Neural progenitor cell (in vitro differentiated cells): ENCODE measurements around the gene KRT6B. TPM values are rescaled to one million over a fixed set of nuclear protein-coding genes. Genes with fewer than 3 reads are reported as not detected.
"Not testable (repeated sequence)": the region's sequence is repeated elsewhere in the genome, so short reads cannot be mapped to it uniquely, and the experiment has no call there.

Source experiments
- DNase-seq: peaks from one replicate; pipeline ENCODE4 v3.0.0-alpha.2; 2016; ENCODE audit warnings: low spot score
- H2AFZ ChIP-seq: fragments of 200-600 bp; sonication (generic); replicated peaks from 2 replicates; pipeline ENCODE4 v1.6.1; 2016; ENCODE audit warnings: antibody characterized with exemption
- H3F3A ChIP-seq: fragments of 200-600 bp; sonication (generic); 2 replicates; pipeline ENCODE4 v1.6.1; 2016; ENCODE audit warnings: antibody characterized with exemption, low read depth
- H3K27ac ChIP-seq: fragments of 200-600 bp; sonication (generic); 2 replicates; pipeline ENCODE4 v1.5.1; 2016; ENCODE audit warnings: mild to moderate bottlenecking
- H3K27me3 ChIP-seq: fragments of 200-600 bp; sonication (generic); 2 replicates; pipeline ENCODE4 v1.6.1; 2016; ENCODE audit warnings: mild to moderate bottlenecking, moderate library complexity
- H3K36me3 ChIP-seq: fragments of 200-600 bp; sonication (generic); 2 replicates; pipeline ENCODE4 v1.5.1; 2016
- H3K4me1 ChIP-seq: fragments of 200-600 bp; sonication (generic); 2 replicates; pipeline ENCODE4 v1.6.1; 2016; ENCODE audit warnings: mixed run types
- H3K4me2 ChIP-seq: fragments of 200-600 bp; sonication (generic); 2 replicates; pipeline ENCODE4 v1.6.1; 2016
- H3K4me3 ChIP-seq: fragments of 200-600 bp; sonication (generic); 2 replicates; pipeline ENCODE4 v1.5.1; 2016
- H3K79me2 ChIP-seq: fragments of 200-600 bp; sonication (generic); 2 replicates; pipeline ENCODE4 v1.6.1; 2016; ENCODE audit warnings: low read depth
- H3K9ac ChIP-seq: fragments of 200-600 bp; sonication (generic); 2 replicates; pipeline ENCODE4 v1.6.1; 2016
- H3K9me3 ChIP-seq: fragments of 200-600 bp; sonication (generic); 2 replicates; pipeline ENCODE4 v1.5.1; 2016; ENCODE audit warnings: low read depth
- H4K20me1 ChIP-seq: fragments of 200-600 bp; sonication (generic); 2 replicates; pipeline ENCODE4 v1.6.1; 2016; ENCODE audit warnings: low read depth
- H3K27ac Mint-ChIP-seq: 3 replicates; pipeline ENCODE4 v1.8.0; 2021; ENCODE audit warnings: mixed read lengths
- H3K27me3 Mint-ChIP-seq: 2 replicates; pipeline ENCODE4 v1.8.0; 2022; ENCODE audit warnings: low read depth, mild to moderate bottlenecking, inconsistent platforms, moderate library complexity, mixed read lengths; ENCODE audit not compliant: insufficient read depth
- H3K36me3 Mint-ChIP-seq: 3 replicates; pipeline ENCODE4 v1.8.0; 2021; ENCODE audit warnings: mixed read lengths
- H3K4me1 Mint-ChIP-seq: 3 replicates; pipeline ENCODE4 v1.8.0; 2021; ENCODE audit warnings: mixed read lengths
- H3K4me3 Mint-ChIP-seq: 3 replicates; pipeline ENCODE4 v1.8.0; 2021; ENCODE audit warnings: mild to moderate bottlenecking, moderate library complexity, mixed read lengths
- H3K9me3 Mint-ChIP-seq: 3 replicates; pipeline ENCODE4 v1.8.0; 2020; ENCODE audit warnings: mixed read lengths
- CTCF ChIP-seq: fragments of 200-600 bp; sonication (generic); IDR thresholded peaks from 2 replicates; pipeline ENCODE4 v1.5.1; 2017; ENCODE audit warnings: antibody characterized with exemption, mild to moderate bottlenecking
- EZH2 ChIP-seq: fragments of 200-600 bp; sonication (generic); IDR thresholded peaks from 2 replicates; pipeline ENCODE4 v1.6.1; 2017; ENCODE audit warnings: antibody characterized with exemption, mild to moderate bottlenecking, moderate library complexity
- EZH2phosphoT487 ChIP-seq: fragments of 200-600 bp; sonication (generic); IDR thresholded peaks from 2 replicates; pipeline ENCODE4 v1.6.1; 2017; ENCODE audit warnings: antibody characterized with exemption
- total RNA-seq: library from RNA; depleted of rRNA; stranded (reverse); fragments of >200 nt; gene quantifications from 2 replicates; pipeline ENCODE4 v1.2.3, GENCODE V29; 2015; ENCODE audit warnings: low replicate concordance

The KRT6B gene
- total RNA-seq, 1 donor from 2014 or later = not detected

GRCh38 chr12:52488736-52489135, 36.8 kb upstream of the KRT6B start:
- no peaks in the 10 kb centered on the region for H3F3A ChIP-seq
- H3K9ac ChIP-seq = no peak overlapping the region
- no peaks in the 10 kb centered on the region for H3K4me1 ChIP-seq
- H3K27me3 ChIP-seq = peaks cover 4% of the 10 kb centered on the region
- Mint-ChIP-seq H3K36me3 (no peaks in the 10 kb centered on the region), H3K27ac (no peak overlapping the region), H3K4me3 (no peak overlapping the region), H3K9me3 (peaks cover 3% of the 10 kb centered on the region), H3K27me3 (no peaks in the 10 kb centered on the region), H3K4me1 (no peaks in the 10 kb centered on the region)
- DNase-seq = no peak
- TF ChIP-seq CTCF (no peak), EZH2 (no peak), EZH2phosphoT487 (no peak)
- H3K4me2 ChIP-seq = no peak overlapping the region
- peaks cover 4% of the 10 kb centered on the region for H3K36me3 ChIP-seq
- no peak overlapping the region for H2AFZ ChIP-seq
- no peaks in the 10 kb centered on the region for H4K20me1 ChIP-seq
- no peaks in the 10 kb centered on the region for H3K79me2 ChIP-seq
- no peak overlapping the region for H3K4me3 ChIP-seq
- no peak overlapping the region for H3K27ac ChIP-seq
- H3K9me3 ChIP-seq = no peaks in the 10 kb centered on the region

DNA sequence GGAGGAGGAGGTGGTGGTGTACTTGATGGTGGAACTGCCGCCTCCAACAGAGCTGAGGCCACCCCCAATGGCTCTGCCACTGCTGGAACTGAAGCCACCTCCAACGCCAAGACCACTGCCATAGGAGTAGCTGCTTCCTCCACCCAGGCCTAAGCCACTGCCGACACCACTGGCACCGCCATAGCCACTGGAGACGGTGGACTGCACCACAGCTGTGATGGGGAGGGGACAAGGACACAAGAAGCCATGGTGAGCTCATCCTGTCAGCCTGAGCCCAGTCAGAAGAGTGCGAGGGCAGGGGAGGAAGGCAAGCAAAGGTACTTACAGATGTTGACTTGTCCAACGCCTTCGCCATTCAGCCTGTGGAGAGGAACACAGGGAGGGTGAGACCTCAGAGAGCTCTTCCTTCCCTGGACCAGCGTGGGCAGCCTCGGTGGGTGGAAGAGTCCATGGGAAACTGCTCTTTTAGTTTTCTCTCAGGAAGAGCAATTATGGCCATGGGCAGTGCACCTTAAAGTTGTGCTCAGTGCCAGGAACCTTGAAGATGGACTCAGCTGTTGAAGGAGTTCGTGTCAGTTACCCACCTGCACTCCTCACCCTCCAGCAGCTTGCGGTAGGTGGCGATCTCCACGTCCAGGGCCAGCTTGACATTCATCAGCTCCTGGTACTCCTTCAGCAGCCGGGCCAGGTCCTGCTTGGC, 35.9 kb upstream of the KRT6B start:
- H3K36me3 ChIP-seq, H3K27me3 Mint-ChIP-seq, H3K36me3 Mint-ChIP-seq, H3K9me3 ChIP-seq, H3K27me3 ChIP-seq, H4K20me1 ChIP-seq, H2AFZ ChIP-seq, H3K9me3 Mint-ChIP-seq, H3K4me3 ChIP-seq, H3F3A ChIP-seq, DNase-seq, H3K4me1 Mint-ChIP-seq, H3K4me3 Mint-ChIP-seq, H3K4me1 ChIP-seq, H3K27ac ChIP-seq, H3K79me2 ChIP-seq, H3K9ac ChIP-seq, H3K27ac Mint-ChIP-seq, H3K4me2 ChIP-seq: not testable (repeated sequence)

GRCh38 chr12:52487211-52487610, 35.3 kb upstream of the KRT6B start:
- H3K4me1 Mint-ChIP-seq = no peaks in the 10 kb centered on the region
- Histone ChIP-seq H3K9me3 (no peaks in the 10 kb centered on the region), H3K4me1 (no peaks in the 10 kb centered on the region), H3K4me2 (no peak overlapping the region), H3K9ac (no peak overlapping the region), H3K4me3 (no peak overlapping the region), H3K79me2 (no peaks in the 10 kb centered on the region), H3F3A (no peaks in the 10 kb centered on the region), H2AFZ (no peak overlapping the region), H4K20me1 (no peaks in the 10 kb centered on the region), H3K27me3 (peaks cover 4% of the 10 kb centered on the region), H3K27ac (no peak overlapping the region), H3K36me3 (peaks cover 4% of the 10 kb centered on the region)
- DNase-seq = no peak
- H3K27me3 Mint-ChIP-seq = no peaks in the 10 kb centered on the region
- H3K27ac Mint-ChIP-seq = no peak overlapping the region
- no peaks in the 10 kb centered on the region for H3K36me3 Mint-ChIP-seq
- H3K9me3 Mint-ChIP-seq = peaks cover 3% of the 10 kb centered on the region
- no peak overlapping the region for H3K4me3 Mint-ChIP-seq
- no peak for TF ChIP-seq EZH2
- TF ChIP-seq CTCF = no peak
- no peak for TF ChIP-seq EZH2phosphoT487
